Right lobe of liver (tissue), 6 donors: ENCODE data around the gene PRSS2. TPM values are rescaled to one million over a fixed set of nuclear protein-coding genes. Genes with fewer than 3 reads are reported as not detected.

ENCODE experiments used
- ATAC-seq, 4 donors: fragments of 200-7000 bp; cut with Tn5 transposase; one replicate each; pipeline ENCODE4 v1.9.1; 2020; ENCODE audit warnings: mild to moderate bottlenecking in 4 of 4, moderate library complexity in 4 of 4
- DNase-seq, 3 donors: peaks; one replicate each; pipeline ENCODE4 v3.0.0-alpha.2; 2020
- H3K27ac ChIP-seq, 3 donors: fragments of 200-600 bp; one replicate each; pipeline ENCODE4 v1.8.0; 2022
- H3K27me3 ChIP-seq, 2 donors: fragments of 200-600 bp; one replicate each; pipeline ENCODE4 v1.8.0; 2022
- H3K36me3 ChIP-seq, 4 donors: fragments of 200-600 bp; sonication (generic) in 1 of 4; one replicate each; pipeline versions ENCODE4 v1.5.1 to v1.8.0; 2017 to 2022; ENCODE audit warnings: control low read depth in 1 of 4
- H3K4me1 ChIP-seq, 4 donors: fragments of 200-600 bp; sonication (generic) in 1 of 4; one replicate each; pipeline versions ENCODE4 v1.5.1 to v1.8.0; 2017 to 2022; ENCODE audit warnings: control low read depth in 1 of 4
- H3K4me3 ChIP-seq, 3 donors: fragments of 200-600 bp; one replicate each; pipeline ENCODE4 v1.8.0; 2022
- H3K9me3 ChIP-seq, 4 donors: fragments of 200-600 bp; sonication (generic) in 1 of 4; one replicate each; pipeline versions ENCODE4 v1.5.1 to v1.8.0; 2017 to 2022; ENCODE audit warnings: control low read depth in 1 of 4
- POLR2A ChIP-seq: fragments of 450-650 bp; IDR thresholded peaks from one replicate; pipeline ENCODE4 v1.6.1; 2017; ENCODE audit warnings: antibody characterized with exemption, mild to moderate bottlenecking
- WGBS: methylation state at CpG from one replicate; pipeline ENCODE4 v1.1.6; 2018; ENCODE audit warnings: low coverage, low lambda C conversion rate; ENCODE audit not compliant: insufficient coverage; ENCODE audit errors: missing lambda C conversion rate; 5-methylcytosine and 5-hydroxymethylcytosine counted together
- intact Hi-C, 2 donors: fragments of 100-400 bp; cut with DNase I; formaldehyde crosslinking; loops; one replicate each; pipeline versions ENCODE4 v1.11.2 to v1.14.1; 2022
- total RNA-seq, 6 experiments: library from RNA; depleted of rRNA in 2 of 6; stranded (reverse); fragments of >200 nt in 2 of 6; fragmentation: NEBNext Ultra II Directional in 3 of 6; extraction: Animal tissue kit (Norgen Biotek cat#: 25700) in 3 of 6; gene quantifications; one replicate each; pipeline versions ENCODE4 v1.1.0 to v1.2.4, GENCODE V29; 2016 to 2023
- TF ChIP-seq, protein P1 (sequence below), 4 donors: fragments of 200-600 bp in 3 of 4; fragments of 450-650 bp in 1 of 4; IDR thresholded peaks; one replicate each; pipeline versions ENCODE4 v1.5.1 to v1.8.0; 2016 to 2022; ENCODE audit warnings: antibody characterized with exemption in 4 of 4, mild to moderate bottlenecking in 2 of 4
- donor health status: DM: no; HTN: yes; CAD: no.
- donor health status: DM: no; HTN: no; CAD: no.
- donor health status: DM: no; HTN: no; CAD: no.
- donor health status: DM: no; HTN: yes; CAD: no.
- donor health status: DM: no; HTN: yes; CAD: no.

The PRSS2 gene
- total RNA-seq, 6 experiments from 2014 or later: 0.26 TPM; not detected in 5

DNA sequence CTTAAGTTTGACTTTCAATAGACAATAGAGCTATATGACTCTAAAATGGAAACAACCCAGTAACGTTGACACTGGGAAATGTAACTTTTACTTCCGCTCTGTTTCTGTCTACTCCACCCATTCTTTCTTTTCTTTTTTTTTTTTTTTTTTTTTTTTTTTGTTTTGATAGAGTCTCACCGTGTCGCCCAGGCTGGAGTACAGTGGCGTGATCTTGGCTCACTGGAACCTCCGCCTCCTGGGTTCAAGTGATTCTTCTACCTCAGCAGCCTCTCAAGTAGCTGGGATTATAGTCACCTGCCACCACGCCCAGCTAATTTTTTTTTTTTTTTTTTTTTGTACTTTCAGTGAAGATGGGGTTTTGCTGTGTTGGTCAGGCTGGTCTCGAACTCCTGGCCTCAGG lies 13.9 kb downstream of the PRSS2 start:
- ATAC-seq (no peak), DNase-seq (no peak)
- no peaks in the 10 kb centered on the region for H3K4me1 ChIP-seq
- no peak overlapping the region for H3K4me3 ChIP-seq
- no peaks in the 10 kb centered on the region for H3K36me3 ChIP-seq
- intact Hi-C loops: loop anchor here (10.0 kb wide), 1 partner anchor 160 kb away; no protein-coding TSS in a partner anchor
- WGBS: 55% methylated on average over 7 of the region's 8 CpGs
- no peak for TF ChIP-seq POLR2A
- TF ChIP-seq, protein P1, sequence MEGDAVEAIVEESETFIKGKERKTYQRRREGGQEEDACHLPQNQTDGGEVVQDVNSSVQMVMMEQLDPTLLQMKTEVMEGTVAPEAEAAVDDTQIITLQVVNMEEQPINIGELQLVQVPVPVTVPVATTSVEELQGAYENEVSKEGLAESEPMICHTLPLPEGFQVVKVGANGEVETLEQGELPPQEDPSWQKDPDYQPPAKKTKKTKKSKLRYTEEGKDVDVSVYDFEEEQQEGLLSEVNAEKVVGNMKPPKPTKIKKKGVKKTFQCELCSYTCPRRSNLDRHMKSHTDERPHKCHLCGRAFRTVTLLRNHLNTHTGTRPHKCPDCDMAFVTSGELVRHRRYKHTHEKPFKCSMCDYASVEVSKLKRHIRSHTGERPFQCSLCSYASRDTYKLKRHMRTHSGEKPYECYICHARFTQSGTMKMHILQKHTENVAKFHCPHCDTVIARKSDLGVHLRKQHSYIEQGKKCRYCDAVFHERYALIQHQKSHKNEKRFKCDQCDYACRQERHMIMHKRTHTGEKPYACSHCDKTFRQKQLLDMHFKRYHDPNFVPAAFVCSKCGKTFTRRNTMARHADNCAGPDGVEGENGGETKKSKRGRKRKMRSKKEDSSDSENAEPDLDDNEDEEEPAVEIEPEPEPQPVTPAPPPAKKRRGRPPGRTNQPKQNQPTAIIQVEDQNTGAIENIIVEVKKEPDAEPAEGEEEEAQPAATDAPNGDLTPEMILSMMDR (IDR thresholded peaks at IDR 0.05): no peak
- no peaks in the 10 kb centered on the region for H3K9me3 ChIP-seq
- no peaks in the 10 kb centered on the region for H3K27me3 ChIP-seq
- no peak overlapping the region for H3K27ac ChIP-seq

DNA sequence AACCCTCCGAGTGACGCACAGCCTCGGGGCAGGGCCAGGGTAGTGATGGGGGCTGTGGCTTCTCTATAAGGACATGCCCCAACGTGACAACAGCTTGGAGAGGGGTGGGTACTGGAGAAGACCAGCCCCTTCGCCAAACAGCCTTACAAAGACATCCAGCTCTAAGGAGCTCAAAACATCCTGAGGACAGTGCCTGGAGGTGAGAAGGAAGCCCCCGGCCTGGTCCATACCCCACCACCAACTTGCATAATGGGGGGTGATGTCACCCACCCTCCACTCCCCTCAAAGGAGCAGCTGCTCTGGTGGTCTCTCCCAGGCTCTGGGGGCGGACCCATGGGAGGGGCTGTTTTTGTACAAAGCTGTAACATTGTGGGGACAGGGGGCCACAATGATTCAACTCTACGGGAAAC lies 15.1 kb downstream of the PRSS2 start:
- H3K27me3 ChIP-seq: no peaks in the 10 kb centered on the region
- WGBS: 58% methylated on average over 2 of the region's 8 CpGs
- no peak overlapping the region for H3K4me3 ChIP-seq
- DNase-seq: no peak
- H3K36me3 ChIP-seq: no peaks in the 10 kb centered on the region
- no peak overlapping the region for H3K27ac ChIP-seq
- no peaks in the 10 kb centered on the region for H3K9me3 ChIP-seq
- TF ChIP-seq, protein P1 (IDR thresholded peaks at IDR 0.05): no peak
- no peak for TF ChIP-seq POLR2A
- intact Hi-C loops: loop anchor here (10.0 kb wide), 1 partner anchor 161 kb away; no protein-coding TSS in a partner anchor
- H3K4me1 ChIP-seq: no peaks in the 10 kb centered on the region
- ATAC-seq: peak in 3 of 4 donors; percentile 29 to 41 (median 33)

DNA sequence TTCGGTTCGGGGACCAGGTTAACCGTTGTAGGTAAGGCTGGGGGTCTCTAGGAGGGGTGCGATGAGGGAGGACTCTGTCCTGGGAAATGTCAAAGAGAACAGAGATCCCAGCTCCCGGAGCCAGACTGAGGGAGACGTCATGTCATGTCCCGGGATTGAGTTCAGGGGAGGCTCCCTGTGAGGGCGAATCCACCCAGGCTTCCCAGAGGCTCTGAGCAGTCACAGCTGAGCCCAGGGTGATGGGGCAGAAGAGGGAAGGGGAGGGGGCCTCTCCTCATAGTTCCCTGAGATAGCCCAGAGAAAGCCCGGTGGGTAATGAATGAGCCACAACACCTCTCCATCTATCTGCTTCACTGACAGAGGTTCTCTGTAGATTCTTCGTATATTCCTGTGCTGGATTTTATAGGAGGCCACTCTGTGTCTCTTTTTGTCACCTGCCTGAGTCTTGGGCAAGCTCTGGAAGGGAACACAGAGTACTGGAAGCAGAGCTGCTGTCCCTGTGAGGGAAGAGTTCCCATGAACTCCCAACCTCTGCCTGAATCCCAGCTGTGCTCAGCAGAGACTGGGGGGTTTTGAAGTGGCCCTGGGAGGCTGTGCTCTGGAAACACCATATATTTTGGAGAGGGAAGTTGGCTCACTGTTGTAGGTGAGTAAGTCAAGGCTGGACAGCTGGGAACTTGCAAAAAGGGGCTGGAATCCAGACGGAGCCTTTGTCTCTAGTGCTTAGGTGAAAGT lies 16.4 kb downstream of the PRSS2 start:
- H3K27ac ChIP-seq: peak overlapping the region in 1 of 3 donors; percentile 12
- ATAC-seq (no peak), DNase-seq (no peak)
- H3K9me3 ChIP-seq: no peaks in the 10 kb centered on the region
- no peaks in the 10 kb centered on the region for H3K4me1 ChIP-seq
- no peak overlapping the region for H3K4me3 ChIP-seq
- no peaks in the 10 kb centered on the region for H3K27me3 ChIP-seq
- intact Hi-C loops: loop anchor here (10.0 kb wide), 1 partner anchor 162 kb away; no protein-coding TSS in a partner anchor
- 48% methylated on average over 7 of the region's 11 CpGs for WGBS
- H3K36me3 ChIP-seq: no peaks in the 10 kb centered on the region
- TF ChIP-seq POLR2A: no peak
- TF ChIP-seq, protein P1 (IDR thresholded peaks at IDR 0.05): no peak

DNA sequence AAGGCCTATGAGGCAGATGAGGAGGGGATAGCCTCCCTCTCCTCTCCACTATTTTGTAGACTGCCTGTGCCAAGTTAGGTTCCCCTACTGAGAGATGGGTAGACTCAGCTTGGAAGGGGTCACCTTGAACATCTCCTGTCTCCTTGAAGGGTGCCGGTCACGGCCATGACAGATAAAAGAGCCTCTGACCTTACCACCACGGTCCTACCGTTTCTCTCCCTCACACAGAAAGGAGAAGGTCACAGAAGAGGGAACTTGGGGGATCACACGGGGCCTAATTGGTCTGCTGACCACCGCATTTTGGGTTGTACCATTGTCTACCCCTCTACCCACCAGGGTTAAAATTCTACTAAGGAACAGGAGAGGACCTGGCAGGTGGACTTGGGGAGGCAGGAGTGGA lies 17.0 kb downstream of the PRSS2 start:
- intact Hi-C loops: loop anchor here (10.0 kb wide), 1 partner anchor 163 kb away; no protein-coding TSS in a partner anchor
- Histone ChIP-seq H3K9me3 (no peaks in the 10 kb centered on the region), H3K27ac (peak overlapping the region in 1 of 3 donors; percentile 12), H3K4me3 (no peak overlapping the region), H3K36me3 (no peaks in the 10 kb centered on the region), H3K4me1 (no peaks in the 10 kb centered on the region), H3K27me3 (no peaks in the 10 kb centered on the region)
- 21% methylated on average over 2 of the region's 6 CpGs for WGBS
- DNase-seq (no peak), ATAC-seq (no peak)
- TF ChIP-seq, protein P1 (IDR thresholded peaks at IDR 0.05): no peak
- no peak for TF ChIP-seq POLR2A
